ENCODE data around the gene TLE5. TPM values are rescaled to one million over a fixed set of nuclear protein-coding genes. Genes with fewer than 3 reads are reported as not detected.

TLE5 gene
- total and polyA plus RNA-seq, 10 of the 15 experiments (the other 5 are each of a cell fraction or from before 2014, with no cell fraction given): 2.5 to 373 (median 154) TPM

GRCh38 chr19:3042621-3043267, 19.6 kb downstream of the TLE5 start:
- no peak for FAIRE-seq

More at GRCh38 chr19:3042621-3043267, 19.6 kb downstream of the TLE5 start:
- 0 out of 2 replicates have a peak overlapping the region, but pooled peaks have one; percentile 17 for H3K4me2 ChIP-seq (ENCODE audit: control insufficient read depth, insufficient read depth)
- no peaks in the 10 kb centered on the region for H3K79me2 ChIP-seq (ENCODE audit: control insufficient read depth, insufficient read depth, low read length)
- no TSS peak for BruUV-seq (replicated peaks)
- no peaks in the 10 kb centered on the region for H3K9me3 ChIP-seq (replicated peaks; ENCODE audit: control insufficient read depth, insufficient read depth, low read length)
- SMC1A ChIA-PET (ENCODE audit: uncharacterized antibody, unreplicated experiment): interaction anchor here (0.8 kb wide), 1 partner anchor 16 kb away, joined by 4 read pairs; no protein-coding TSS in a partner anchor
- no peak for ATAC-seq
- no peak overlapping the region for H3K9ac ChIP-seq (ENCODE audit: control insufficient read depth, insufficient read depth, low read length)
- RAD21 ChIA-PET (ENCODE audit: unreplicated experiment): interaction anchor here (1.0 to 1.2 kb wide), 3 partner anchors 10 to 394 kb away, joined by 3 to 4 read pairs (median 3); no protein-coding TSS in a partner anchor
- peak overlapping the region; percentile 23; the same call in 1 of the 2 replicates for H2AFZ ChIP-seq (ENCODE audit: control insufficient read depth, low read depth, low read length)
- in situ Hi-C loops (cut with MboI) (no loop called here), intact Hi-C loops (cut with micrococcal nuclease; ENCODE audit: unreplicated experiment) (no loop called here)
- H3K4me1 ChIP-seq (ENCODE audit: control insufficient read depth, insufficient read depth, low read length): no peaks in the 10 kb centered on the region
- TF ChIP-seq ZNF592 (IDR thresholded peaks at IDR 0.05) (no peak), MEF2B (IDR thresholded peaks at IDR 0.05; ENCODE audit: partially characterized antibody, poor library complexity, severe bottlenecking) (peak; percentile 67), CTCF (IDR thresholded peaks at IDR 0.05 in 2 of 3, conservative IDR thresholded peaks at IDR 0.05 in 1 of 3; ENCODE audit: control insufficient read depth in 2 of 3, extremely low read depth in 1 of 3, insufficient read depth in 1 of 3, low read depth in 3 of 3, low read length in 3 of 3) (no peak), NFYA (IDR thresholded peaks at IDR 0.05; ENCODE audit: borderline replicate concordance, low read depth, low read length) (no peak)
- DNase-seq (ENCODE audit: low read depth, low spot score): no peak
- H3K4me3 ChIP-seq: no peak overlapping the region
- no peaks in the 10 kb centered on the region for H4K20me1 ChIP-seq (ENCODE audit: control insufficient read depth, insufficient read depth)
- POLR2A ChIA-PET: no interaction called here
- CTCF ChIA-PET: interaction anchor here (1.2 to 1.4 kb wide), 3 partner anchors 84 to 395 kb away, joined by 3 to 4 read pairs (median 3); no protein-coding TSS in a partner anchor
- no peaks in the 10 kb centered on the region; a peak in 1 of 4 replicates for H3K27me3 ChIP-seq (replicated peaks in 1 of 2; ENCODE audit: control insufficient read depth in 2 of 2, insufficient read depth in 2 of 2, low read length in 1 of 2)
- H3K36me3 ChIP-seq (ENCODE audit: control insufficient read depth in 2 of 2, insufficient read depth in 2 of 2, low read length in 1 of 2): no peaks in the 10 kb centered on the region
- WGBS (ENCODE audit: insufficient coverage, insufficient replicate concordance, low lambda C conversion rate, missing lambda C conversion rate): 41% methylated on average over 15 of the region's 15 CpGs
- H3K27ac ChIP-seq (ENCODE audit: control insufficient read depth, insufficient read depth): no peak overlapping the region

All from GM12878 (cell line).